Osteocyte (in vitro differentiated cells): ENCODE data around the gene MYDGF. TPM values are rescaled to one million over a fixed set of nuclear protein-coding genes. Genes with fewer than 3 reads are reported as not detected.

Source experiments
- DNase-seq: peaks from one replicate; pipeline ENCODE4 v3.0.0; 2021; ENCODE audit warnings: mixed read lengths; ENCODE audit not compliant: unreplicated experiment; ENCODE audit errors: extremely low spot score
- H3K27ac Mint-ChIP-seq: one replicate; pipeline ENCODE4 v1.8.0; 2021; ENCODE audit warnings: mild to moderate bottlenecking, mixed read lengths; ENCODE audit not compliant: unreplicated experiment
- H3K27me3 Mint-ChIP-seq: one replicate; pipeline ENCODE4 v1.8.0; 2021; ENCODE audit warnings: mixed read lengths; ENCODE audit not compliant: unreplicated experiment
- H3K36me3 Mint-ChIP-seq: one replicate; pipeline ENCODE4 v1.8.0; 2021; ENCODE audit warnings: mixed read lengths; ENCODE audit not compliant: unreplicated experiment
- H3K4me1 Mint-ChIP-seq: one replicate; pipeline ENCODE4 v1.8.0; 2021; ENCODE audit warnings: mixed read lengths; ENCODE audit not compliant: unreplicated experiment
- H3K4me3 Mint-ChIP-seq: one replicate; pipeline ENCODE4 v1.8.0; 2021; ENCODE audit warnings: mild to moderate bottlenecking, moderate library complexity, mixed read lengths; ENCODE audit not compliant: unreplicated experiment
- H3K9me3 Mint-ChIP-seq: one replicate; pipeline ENCODE4 v1.8.0; 2021; ENCODE audit warnings: mixed read lengths; ENCODE audit not compliant: unreplicated experiment
- CTCF ChIP-seq: fragments of 200-600 bp; sonication (generic); IDR thresholded peaks from 2 replicates; pipeline ENCODE4 v1.5.0; 2021; ENCODE audit warnings: antibody characterized with exemption, mild to moderate bottlenecking, moderate library complexity
- total RNA-seq: library from RNA; stranded (reverse); gene quantifications from 2 replicates; pipeline ENCODE4 v1.2.1, GENCODE V29; 2021

The MYDGF gene
- total RNA-seq, 1 donor from 2014 or later = 103 TPM

- DNase-seq = no peak
- Mint-ChIP-seq H3K36me3 (peaks cover 20% of the 10 kb centered on the region), H3K4me3 (no peak overlapping the region), H3K27me3 (no peaks in the 10 kb centered on the region), H3K27ac (no peak overlapping the region), H3K4me1 (no peaks in the 10 kb centered on the region), H3K9me3 (no peaks in the 10 kb centered on the region)
- no peak for TF ChIP-seq CTCF
These were observed 14.0 kb downstream of the MYDGF start for GRCh38 chr19:4656102-4656501.

- Mint-ChIP-seq H3K36me3 (peaks cover 15% of the 10 kb centered on the region), H3K27ac (no peak overlapping the region), H3K27me3 (no peaks in the 10 kb centered on the region), H3K4me1 (no peaks in the 10 kb centered on the region), H3K9me3 (no peaks in the 10 kb centered on the region), H3K4me3 (no peak overlapping the region)
- no peak for DNase-seq
- no peak for TF ChIP-seq CTCF
These were observed 15.4 kb downstream of the MYDGF start for GRCh38 chr19:4654437-4655361.

GRCh38 chr19:4653793-4654436 lies 16.2 kb downstream of the MYDGF start:
- Mint-ChIP-seq H3K27ac (no peak overlapping the region), H3K4me3 (no peak overlapping the region), H3K36me3 (peaks cover 11% of the 10 kb centered on the region), H3K9me3 (no peaks in the 10 kb centered on the region), H3K4me1 (peaks cover 2% of the 10 kb centered on the region), H3K27me3 (no peaks in the 10 kb centered on the region)
- no peak for DNase-seq
- TF ChIP-seq CTCF = no peak

GRCh38 chr19:4652075-4652474 lies 18.1 kb downstream of the MYDGF start:
- H3K27ac Mint-ChIP-seq = no peak overlapping the region
- H3K36me3 Mint-ChIP-seq = peaks cover 4% of the 10 kb centered on the region
- no peaks in the 10 kb centered on the region for H3K9me3 Mint-ChIP-seq
- H3K4me3 Mint-ChIP-seq = no peak overlapping the region
- no peaks in the 10 kb centered on the region for H3K27me3 Mint-ChIP-seq
- DNase-seq = no peak
- H3K4me1 Mint-ChIP-seq = peaks cover 10% of the 10 kb centered on the region
- no peak for TF ChIP-seq CTCF

- Mint-ChIP-seq H3K27ac (peak overlapping the region; percentile 18), H3K36me3 (peaks cover 4% of the 10 kb centered on the region), H3K9me3 (no peaks in the 10 kb centered on the region), H3K4me1 (peaks cover 10% of the 10 kb centered on the region), H3K27me3 (no peaks in the 10 kb centered on the region), H3K4me3 (no peak overlapping the region)
- no peak for DNase-seq
- no peak for TF ChIP-seq CTCF
These were observed 20.0 kb downstream of the MYDGF start for GRCh38 chr19:4650159-4650558.
